ENCODE results near the gene NACC2. TPM values are rescaled to one million over a fixed set of nuclear protein-coding genes. Genes with fewer than 3 reads are reported as not detected.
A peak's percentile ranks its signal among the peaks of the same experiment; 100 is the strongest.

The NACC2 gene
- total and polyA plus RNA-seq, 8 donors: 4.1 to 69.2 (median 10.0) TPM

GRCh38 chr9:135979547-135980166 lies 115.4 kb downstream of the NACC2 start:
- no peak for DNase-seq
- no peak overlapping the region for H3K27ac ChIP-seq
- H3K4me1 ChIP-seq: peaks cover 0 to 13% (median 6%) of the 10 kb centered on the region in 4 donors
- H3K27me3 ChIP-seq: peaks cover 0 to 70% (median 11%) of the 10 kb centered on the region in 3 donors
- no peaks in the 10 kb centered on the region for H3K9me3 ChIP-seq
- H3K36me3 ChIP-seq: no peaks in the 10 kb centered on the region
- H3K4me3 ChIP-seq: no peak overlapping the region
- WGBS, 5 donors: 58 to 75% (median 71%) methylated on average over 10 to 19 of the region's 19 CpGs
- intact Hi-C loops (cut with DNase I; ENCODE audit: low total_unique reads): no loop called here
- no peak for TF ChIP-seq POLR2AphosphoS5 (IDR thresholded peaks at IDR 0.05)
- no peak for TF ChIP-seq EP300 (IDR thresholded peaks at IDR 0.05)
- no peak for TF ChIP-seq CTCF (IDR thresholded peaks at IDR 0.05)
- TF ChIP-seq POLR2A (IDR thresholded peaks at IDR 0.05): no peak

- Histone ChIP-seq H3K4me3 (no peak overlapping the region), H3K9me3 (no peaks in the 10 kb centered on the region), H3K27me3 (peaks cover 0 to 70% (median 11%) of the 10 kb centered on the region in 3 donors), H3K4me1 (peaks cover 0 to 13% (median 6%) of the 10 kb centered on the region in 4 donors), H3K36me3 (no peaks in the 10 kb centered on the region), H3K27ac (no peak overlapping the region)
- 30 to 59% (median 40%) methylated on average over 5 to 20 of the region's 20 CpGs for WGBS, 5 donors
- TF ChIP-seq CTCF (IDR thresholded peaks at IDR 0.05) (no peak), POLR2AphosphoS5 (IDR thresholded peaks at IDR 0.05) (no peak), EP300 (IDR thresholded peaks at IDR 0.05) (no peak), POLR2A (IDR thresholded peaks at IDR 0.05) (no peak)
- intact Hi-C loops (cut with DNase I; ENCODE audit: low total_unique reads): no loop called here
- peak in 1 of 2 donors; percentile 63 for DNase-seq
These were observed 116.2 kb downstream of the NACC2 start for GRCh38 chr9:135978642-135979546.

- Histone ChIP-seq H3K36me3 (no peaks in the 10 kb centered on the region), H3K4me1 (peaks cover 0 to 13% (median 6%) of the 10 kb centered on the region in 4 donors), H3K27ac (no peak overlapping the region), H3K4me3 (no peak overlapping the region), H3K9me3 (no peaks in the 10 kb centered on the region), H3K27me3 (peaks cover 0 to 73% (median 11%) of the 10 kb centered on the region in 3 donors)
- peak in 1 of 2 donors; percentile 61 for DNase-seq
- TF ChIP-seq EP300 (IDR thresholded peaks at IDR 0.05): no peak
- TF ChIP-seq POLR2AphosphoS5 (IDR thresholded peaks at IDR 0.05): no peak
- TF ChIP-seq POLR2A (IDR thresholded peaks at IDR 0.05): no peak
- TF ChIP-seq CTCF (IDR thresholded peaks at IDR 0.05): no peak
- 37 to 62% (median 44%) methylated on average over 7 to 13 of the region's 13 CpGs for WGBS, 5 donors
- intact Hi-C loops (cut with DNase I; ENCODE audit: low total_unique reads): no loop called here
These were observed 118.1 kb downstream of the NACC2 start for GRCh38 chr9:135976944-135977343.

- Histone ChIP-seq H3K27me3 (peaks cover 0 to 73% (median 11%) of the 10 kb centered on the region in 3 donors), H3K27ac (no peak overlapping the region), H3K4me1 (peaks cover 0 to 13% (median 6%) of the 10 kb centered on the region in 4 donors), H3K36me3 (no peaks in the 10 kb centered on the region), H3K4me3 (no peak overlapping the region), H3K9me3 (no peaks in the 10 kb centered on the region)
- 68 to 79% (median 71%) methylated on average over 13 of the region's 13 CpGs for WGBS, 5 donors
- intact Hi-C loops (cut with DNase I; ENCODE audit: low total_unique reads): no loop called here
- no peak for TF ChIP-seq EP300 (IDR thresholded peaks at IDR 0.05)
- TF ChIP-seq CTCF (IDR thresholded peaks at IDR 0.05): no peak
- TF ChIP-seq POLR2AphosphoS5 (IDR thresholded peaks at IDR 0.05): no peak
- TF ChIP-seq POLR2A (IDR thresholded peaks at IDR 0.05): no peak
- no peak for DNase-seq
These were observed 118.6 kb downstream of the NACC2 start for GRCh38 chr9:135976531-135976930.
